ENCODE measurements around the gene SGTB.

DNA sequence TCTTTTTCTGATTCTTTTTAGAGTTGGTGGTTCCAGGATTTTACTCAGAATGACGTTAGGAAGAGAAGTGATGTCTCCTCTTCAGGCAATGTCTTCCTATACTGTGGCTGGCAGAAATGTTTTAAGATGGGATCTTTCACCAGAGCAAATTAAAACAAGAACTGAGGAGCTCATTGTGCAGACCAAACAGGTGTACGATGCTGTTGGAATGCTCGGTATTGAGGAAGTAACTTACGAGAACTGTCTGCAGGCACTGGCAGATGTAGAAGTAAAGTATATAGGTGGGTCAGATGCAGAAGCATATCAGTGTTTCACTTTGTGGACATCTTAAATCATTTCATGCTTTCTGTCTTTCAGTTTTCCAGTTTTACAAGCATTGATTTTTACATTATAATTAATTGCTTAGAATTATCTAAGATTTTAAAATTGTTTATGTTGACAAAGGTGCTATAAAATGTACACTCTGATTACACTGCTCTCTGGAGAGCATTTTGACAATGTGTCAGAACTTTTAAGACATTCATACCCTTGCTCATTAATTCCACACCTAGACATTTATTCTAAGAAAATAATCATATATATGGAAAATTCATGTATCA lies 36.7 kb upstream of the SGTB start:
- no peak for TF ChIP-seq EP300 (IDR thresholded peaks at IDR 0.05)
- TF ChIP-seq POLR2A (IDR thresholded peaks at IDR 0.05): no peak
